ENCODE measurements around the gene ZNF555.

Gene ZNF555

DNA sequence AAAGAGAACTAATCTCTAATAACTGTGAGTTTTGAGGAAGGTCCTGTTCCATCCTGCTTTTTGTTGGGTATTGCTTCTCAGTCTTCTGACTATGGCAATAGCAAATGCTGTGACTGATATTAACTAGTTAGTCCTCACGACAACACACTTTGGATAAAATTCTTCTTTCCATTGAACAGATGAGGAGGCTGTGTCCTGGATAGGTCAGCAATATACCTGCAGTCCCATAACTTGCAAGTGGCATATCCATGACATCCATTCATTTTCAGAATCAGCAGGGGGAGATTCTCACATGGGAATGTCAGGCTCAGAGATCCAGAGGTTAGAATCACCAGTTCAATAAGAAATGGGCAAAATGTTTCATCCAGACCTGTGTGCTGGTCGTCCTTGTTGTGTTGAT lies 14.3 kb upstream of the ZNF555 start:
- no peak for DNase-seq

DNA sequence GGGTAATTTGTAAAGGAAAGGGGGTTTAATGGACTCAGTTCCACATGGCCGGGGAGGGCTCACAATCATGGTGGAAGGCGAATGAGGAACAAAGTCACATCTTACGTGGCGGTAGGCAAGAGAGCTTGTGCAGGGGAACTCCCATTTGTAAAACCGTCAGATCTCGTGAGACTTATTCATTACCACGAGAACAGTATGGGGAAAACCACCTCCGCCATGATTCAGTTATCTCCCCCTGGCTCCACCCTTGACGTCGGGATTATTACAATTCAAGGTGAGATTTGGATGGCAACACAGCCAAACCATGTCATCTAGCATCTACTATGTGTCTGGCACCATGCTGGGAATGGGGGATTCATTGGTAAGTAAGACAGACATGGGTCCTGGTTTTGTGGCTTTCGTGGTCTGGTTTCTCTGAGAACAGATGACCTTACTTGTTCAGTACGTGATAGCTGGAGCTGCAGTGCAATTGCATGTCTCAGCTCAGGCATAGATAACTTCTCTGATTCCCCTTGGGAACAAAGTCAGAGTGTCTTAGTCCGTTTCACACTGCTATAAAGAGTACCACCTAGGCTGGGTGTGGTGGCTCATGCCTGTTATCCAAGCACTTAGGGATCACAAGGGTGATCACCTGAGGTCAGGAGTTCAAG lies 13.3 kb upstream of the ZNF555 start:
- no peak for DNase-seq

GRCh38 chr19:2834294-2834871 lies 6.9 kb upstream of the ZNF555 start:
- no peak for DNase-seq

- no peak for DNase-seq
These were observed 3.8 kb upstream of the ZNF555 start for GRCh38 chr19:2837430-2837829.

GRCh38 chr19:2841855-2842574 lies 740 bp downstream of the ZNF555 start:
- DNase-seq, result no peak

DNA sequence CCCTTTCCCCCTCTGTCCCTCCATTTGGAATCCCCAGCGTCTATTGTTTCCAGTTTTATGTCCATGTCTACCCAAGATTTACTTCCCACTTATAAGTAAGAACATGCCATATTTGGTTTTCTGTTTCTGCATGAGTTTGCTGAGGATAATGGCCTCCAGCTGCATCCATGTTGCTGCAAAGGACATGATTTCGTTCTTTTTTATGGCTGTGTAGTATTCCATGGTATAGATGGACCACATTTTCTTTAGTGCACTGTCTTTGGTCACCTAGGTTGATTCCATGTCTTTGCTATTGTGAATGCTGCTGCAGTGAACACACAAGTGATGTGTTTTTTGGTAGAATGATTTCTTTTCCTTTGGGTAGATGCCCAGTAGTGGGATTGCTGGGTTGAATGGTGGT lies 3.8 kb downstream of the ZNF555 start:
- no peak for DNase-seq

DNA sequence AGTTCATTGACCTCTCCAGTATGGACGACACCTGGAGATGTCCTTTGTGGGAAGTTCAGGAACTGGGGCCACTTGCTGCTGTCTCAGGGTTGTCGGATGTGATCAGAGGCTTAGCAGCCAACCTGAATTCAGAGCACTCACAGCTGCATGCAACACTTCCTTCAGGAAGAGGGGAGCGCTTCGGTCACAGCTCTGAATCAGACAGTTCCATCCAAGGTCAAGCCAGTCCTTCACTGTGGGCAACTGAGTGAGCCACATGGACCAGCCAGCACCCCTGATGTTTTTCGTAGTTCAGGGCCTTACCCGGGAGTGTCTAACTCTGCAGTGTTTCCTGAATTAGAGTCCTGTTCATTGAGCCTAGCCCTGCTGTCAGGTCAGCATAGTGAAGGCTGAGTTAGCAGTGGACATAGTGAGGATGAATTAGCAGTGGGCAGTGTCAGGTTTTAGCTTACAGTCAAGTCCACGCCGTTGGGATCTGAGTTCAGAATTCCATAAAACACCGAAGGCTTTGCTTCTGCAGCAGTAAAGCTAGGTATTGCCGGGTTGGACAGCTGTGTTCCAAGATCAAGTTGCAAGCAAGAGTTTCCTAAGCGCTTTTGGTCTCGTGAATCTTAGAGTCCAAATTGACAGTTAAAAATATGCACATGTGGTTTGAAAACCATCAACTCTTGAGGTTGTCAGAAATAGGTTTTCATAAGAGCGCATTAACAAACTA lies 5.1 kb downstream of the ZNF555 start:
- DNase-seq, result no peak

DNA sequence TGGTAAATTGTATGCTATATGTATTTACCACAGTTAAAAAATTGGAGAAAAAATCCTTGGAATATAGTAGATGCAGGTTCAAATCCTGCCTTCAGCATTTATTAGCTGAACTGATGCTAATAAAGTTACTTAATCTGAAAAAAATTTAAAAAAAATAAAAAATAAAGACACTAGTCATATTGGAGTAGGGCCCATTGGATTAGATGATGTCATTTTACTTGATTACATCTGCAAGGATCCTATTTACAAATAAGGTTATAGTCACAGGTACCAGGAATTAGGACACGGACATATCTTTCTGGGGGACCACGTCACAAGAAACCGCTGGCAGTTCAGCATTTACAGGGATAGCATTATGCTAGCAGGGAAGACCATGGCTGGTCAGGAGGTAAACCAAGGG lies 6.2 kb downstream of the ZNF555 start:
- DNase-seq, result no peak

DNA sequence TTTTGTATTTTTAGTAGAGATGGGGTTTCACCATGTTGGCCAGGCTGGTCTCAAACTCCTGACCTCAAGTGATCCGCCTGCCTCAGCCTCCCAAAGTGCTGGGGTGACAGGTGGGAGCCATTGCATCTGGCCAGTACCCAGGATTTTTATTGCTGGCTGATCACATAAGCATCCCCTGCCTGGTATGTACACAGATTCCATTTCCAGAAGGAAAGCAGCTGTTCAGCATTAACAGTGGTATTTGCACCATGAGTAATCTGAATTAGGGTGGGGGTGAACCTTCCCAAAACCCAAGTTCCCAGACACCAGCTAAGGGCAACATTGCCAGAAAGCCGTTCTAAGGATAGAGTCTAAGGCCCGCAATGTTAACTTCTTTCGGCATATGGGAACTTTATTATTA lies 7.3 kb downstream of the ZNF555 start:
- DNase-seq, result peak; percentile 26

GRCh38 chr19:2850256-2850925 lies 9.1 kb downstream of the ZNF555 start:
- DNase-seq, result no peak

DNA sequence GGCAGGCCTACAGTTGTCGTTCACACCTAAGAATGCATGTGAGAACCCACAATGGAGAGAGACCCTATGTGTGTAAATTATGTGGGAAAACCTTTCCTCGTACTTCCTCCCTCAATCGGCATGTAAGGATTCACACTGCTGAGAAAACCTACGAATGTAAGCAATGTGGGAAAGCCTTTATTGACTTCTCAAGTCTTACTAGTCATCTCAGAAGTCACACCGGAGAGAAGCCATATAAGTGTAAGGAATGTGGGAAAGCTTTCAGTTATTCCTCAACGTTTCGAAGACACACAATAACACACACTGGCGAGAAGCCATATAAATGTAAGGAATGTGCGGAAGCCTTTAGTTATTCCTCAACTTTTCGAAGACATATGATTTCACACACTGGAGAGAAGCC lies 11.3 kb downstream of the ZNF555 start:
- no peak for DNase-seq

DNA sequence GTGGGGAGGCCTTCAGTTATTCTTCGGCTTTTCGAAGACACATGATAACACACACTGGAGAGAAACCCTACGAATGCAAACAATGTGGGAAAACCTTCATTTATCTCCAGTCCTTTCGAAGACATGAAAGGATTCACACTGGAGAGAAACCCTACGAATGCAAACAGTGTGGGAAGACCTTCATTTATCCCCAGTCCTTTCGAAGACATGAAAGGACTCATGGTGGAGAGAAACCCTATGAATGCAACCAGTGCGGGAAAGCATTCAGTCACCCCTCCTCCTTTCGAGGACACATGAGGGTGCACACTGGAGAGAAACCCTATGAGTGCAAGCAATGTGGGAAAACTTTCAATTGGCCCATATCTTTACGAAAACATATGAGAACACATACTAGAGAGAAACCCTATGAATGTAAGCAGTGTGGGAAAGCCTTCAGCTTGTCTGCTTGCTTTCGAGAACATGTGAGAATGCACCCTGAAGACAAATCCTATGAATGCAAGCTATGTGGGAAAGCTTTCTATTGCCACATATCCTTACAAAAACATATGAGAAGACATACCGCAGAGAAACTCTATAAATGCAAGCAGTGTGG lies 11.8 kb downstream of the ZNF555 start:
- DNase-seq, result no peak

- DNase-seq, result no peak
These were observed 13.6 kb downstream of the ZNF555 start for GRCh38 chr19:2854849-2855248.

- DNase-seq, result no peak
These were observed 15.3 kb downstream of the ZNF555 start for GRCh38 chr19:2856457-2857050.

DNA sequence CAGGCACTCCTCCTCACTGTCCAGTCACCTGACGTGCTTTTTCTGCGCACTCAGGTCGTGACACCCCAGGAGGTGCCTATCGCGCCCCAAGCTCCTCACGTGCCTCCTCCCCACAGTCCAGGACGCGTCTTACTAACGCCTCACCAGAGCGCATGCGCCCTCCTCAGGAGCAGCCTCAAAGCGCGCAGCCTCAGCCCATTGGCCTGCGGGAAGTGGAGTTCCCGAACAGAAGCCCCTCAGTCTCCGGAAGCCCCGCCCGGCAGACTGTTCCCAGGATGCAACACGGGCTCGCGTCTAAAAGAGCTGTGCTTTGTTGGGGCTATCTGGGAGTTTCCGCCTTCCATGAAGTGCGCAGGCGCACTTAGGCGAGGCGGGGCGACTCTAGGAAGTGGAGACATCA lies 17.6 kb downstream of the ZNF555 start:
- DNase-seq, result no peak

DNA sequence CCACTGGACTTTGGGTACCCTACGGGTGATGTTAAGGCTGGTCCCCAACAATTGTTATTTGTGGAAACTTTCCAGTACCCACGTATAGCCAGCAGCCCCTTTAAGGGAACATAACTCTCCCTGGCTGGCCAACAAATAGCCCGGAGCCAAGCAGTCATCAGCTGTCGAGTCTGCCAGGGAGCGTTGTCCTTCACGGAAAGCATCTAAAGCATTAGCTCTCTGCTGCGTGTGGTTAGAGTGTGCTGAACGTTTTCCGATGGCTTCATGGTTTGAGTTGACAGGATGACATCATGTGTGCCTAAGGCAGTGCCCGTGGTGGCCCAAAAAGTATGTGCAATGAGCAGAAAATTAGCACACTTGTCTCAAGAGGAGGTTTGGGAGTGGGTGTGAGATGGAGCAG lies 22.5 kb downstream of the ZNF555 start:
- no peak for DNase-seq

DNA sequence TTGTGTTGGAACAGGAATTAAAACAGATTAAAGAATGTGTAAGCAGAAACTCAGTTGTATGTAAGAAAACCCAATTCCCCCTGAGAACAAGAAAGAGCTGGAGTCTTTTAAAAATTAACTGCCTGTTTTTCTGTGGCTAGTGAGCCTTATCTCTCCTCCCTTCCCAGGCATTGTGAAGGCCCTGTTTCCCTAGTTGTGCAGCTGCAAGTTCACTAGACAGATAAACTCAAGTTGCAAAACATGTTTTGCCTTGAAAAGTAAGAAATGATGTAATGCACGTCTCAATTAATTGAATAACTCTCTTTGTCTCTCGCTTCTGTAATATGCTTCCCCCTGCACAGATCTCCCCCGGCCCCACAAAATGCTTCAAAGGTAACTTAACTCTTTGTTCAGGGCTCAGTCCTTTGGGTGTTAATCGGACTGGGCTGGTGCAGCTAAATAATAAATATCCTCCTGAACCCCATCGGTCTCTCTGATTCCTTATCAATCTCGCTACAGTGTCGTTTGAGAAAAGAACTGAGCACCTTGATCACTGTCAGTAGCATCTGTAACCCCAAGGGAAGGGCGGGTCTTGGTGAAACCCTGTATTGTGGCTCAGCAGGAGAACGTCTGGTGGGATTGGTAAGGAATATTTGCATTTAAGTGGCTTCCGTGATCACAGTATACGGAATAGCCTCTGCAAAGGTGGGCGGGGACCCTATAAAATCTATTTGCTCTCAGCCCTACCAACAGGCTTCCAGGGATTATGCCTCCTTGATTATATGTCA lies 24.2 kb downstream of the ZNF555 start:
- DNase-seq, result no peak

GRCh38 chr19:2866495-2867024 lies 25.3 kb downstream of the ZNF555 start:
- DNase-seq, result no peak

- DNase-seq, result no peak
These were observed 26.0 kb downstream of the ZNF555 start, which contains the start of gene ZNF556 for GRCh38 chr19:2867025-2867991. TSS of gene ZNF556 (plus strand) at chr19:2867335. CDS start at chr19:2867422, 87 bp downstream.

DNA sequence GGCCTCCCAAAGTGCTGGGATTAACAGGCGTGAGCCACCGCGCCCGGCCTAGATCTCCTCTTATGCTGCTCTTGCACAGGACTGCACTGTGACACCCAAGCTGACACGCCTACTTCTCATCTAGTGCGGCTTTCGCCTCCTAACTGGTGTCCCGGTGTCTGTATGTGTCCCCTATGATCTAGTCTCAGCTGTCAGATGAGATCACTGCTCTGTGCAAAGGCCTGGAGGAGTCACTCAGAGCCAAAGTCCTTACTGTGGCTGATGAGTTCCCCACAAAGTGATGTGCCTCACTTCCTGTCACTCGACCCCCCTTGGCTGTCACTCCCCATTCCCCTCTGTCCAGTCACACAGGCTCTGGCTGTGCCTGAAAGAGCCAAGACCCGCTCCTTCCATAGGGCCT lies 28.3 kb downstream of the ZNF555 start:
- no peak for DNase-seq

All from fibroblast of skin of right quadriceps (primary cell).